Astrocyte of the cerebellum (primary cell): ENCODE measurements around the gene DDOST.

Experiments used
- DNase-seq: peaks from one replicate; pipeline ENCODE4 v3.0.0-alpha.2; 2011; ENCODE audit warnings: low read depth
- H3K4me3 ChIP-seq: 2 replicates; pipeline ENCODE4 v1.5.1; 2011; ENCODE audit warnings: mild to moderate bottlenecking, low read depth, low read length, moderate library complexity
- in situ Hi-C: cut with HindIII; loops from 2 replicates; pipeline ENCODE4 v1.10.0; 2017; ENCODE audit warnings: low sequenced_read_pairs
- TF ChIP-seq, protein P1 (sequence below): IDR thresholded peaks from 2 replicates; pipeline ENCODE4 v1.5.1; 2012; ENCODE audit warnings: low read length, low read depth, moderate library complexity, mild to moderate bottlenecking; ENCODE audit errors: missing control alignments

Gene DDOST

DNA sequence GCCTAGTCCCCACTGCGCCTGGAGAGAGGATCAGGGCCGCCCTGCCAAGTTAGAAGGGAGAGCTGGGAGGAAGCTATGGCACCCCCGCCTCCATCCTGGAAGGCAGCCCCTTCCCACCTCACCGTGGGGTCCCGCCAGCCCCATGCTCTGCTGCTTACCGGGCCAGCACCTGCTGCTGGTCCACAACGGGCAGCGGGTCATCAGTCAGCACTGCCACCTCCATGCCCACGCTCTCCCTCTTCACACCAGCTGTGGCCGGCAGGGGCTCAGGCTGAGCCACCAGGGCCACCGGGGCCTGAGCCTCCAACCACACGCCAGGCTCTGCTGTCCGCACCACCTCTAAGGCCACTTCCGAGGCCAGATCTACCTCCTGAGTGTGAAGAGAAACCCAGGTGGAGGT lies 23.5 kb upstream of the DDOST start:
- DNase-seq, result no peak
- no peak overlapping the region for H3K4me3 ChIP-seq
- TF ChIP-seq, protein P1, sequence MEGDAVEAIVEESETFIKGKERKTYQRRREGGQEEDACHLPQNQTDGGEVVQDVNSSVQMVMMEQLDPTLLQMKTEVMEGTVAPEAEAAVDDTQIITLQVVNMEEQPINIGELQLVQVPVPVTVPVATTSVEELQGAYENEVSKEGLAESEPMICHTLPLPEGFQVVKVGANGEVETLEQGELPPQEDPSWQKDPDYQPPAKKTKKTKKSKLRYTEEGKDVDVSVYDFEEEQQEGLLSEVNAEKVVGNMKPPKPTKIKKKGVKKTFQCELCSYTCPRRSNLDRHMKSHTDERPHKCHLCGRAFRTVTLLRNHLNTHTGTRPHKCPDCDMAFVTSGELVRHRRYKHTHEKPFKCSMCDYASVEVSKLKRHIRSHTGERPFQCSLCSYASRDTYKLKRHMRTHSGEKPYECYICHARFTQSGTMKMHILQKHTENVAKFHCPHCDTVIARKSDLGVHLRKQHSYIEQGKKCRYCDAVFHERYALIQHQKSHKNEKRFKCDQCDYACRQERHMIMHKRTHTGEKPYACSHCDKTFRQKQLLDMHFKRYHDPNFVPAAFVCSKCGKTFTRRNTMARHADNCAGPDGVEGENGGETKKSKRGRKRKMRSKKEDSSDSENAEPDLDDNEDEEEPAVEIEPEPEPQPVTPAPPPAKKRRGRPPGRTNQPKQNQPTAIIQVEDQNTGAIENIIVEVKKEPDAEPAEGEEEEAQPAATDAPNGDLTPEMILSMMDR, result no peak
- in situ Hi-C loops, result no loop called here

DNA sequence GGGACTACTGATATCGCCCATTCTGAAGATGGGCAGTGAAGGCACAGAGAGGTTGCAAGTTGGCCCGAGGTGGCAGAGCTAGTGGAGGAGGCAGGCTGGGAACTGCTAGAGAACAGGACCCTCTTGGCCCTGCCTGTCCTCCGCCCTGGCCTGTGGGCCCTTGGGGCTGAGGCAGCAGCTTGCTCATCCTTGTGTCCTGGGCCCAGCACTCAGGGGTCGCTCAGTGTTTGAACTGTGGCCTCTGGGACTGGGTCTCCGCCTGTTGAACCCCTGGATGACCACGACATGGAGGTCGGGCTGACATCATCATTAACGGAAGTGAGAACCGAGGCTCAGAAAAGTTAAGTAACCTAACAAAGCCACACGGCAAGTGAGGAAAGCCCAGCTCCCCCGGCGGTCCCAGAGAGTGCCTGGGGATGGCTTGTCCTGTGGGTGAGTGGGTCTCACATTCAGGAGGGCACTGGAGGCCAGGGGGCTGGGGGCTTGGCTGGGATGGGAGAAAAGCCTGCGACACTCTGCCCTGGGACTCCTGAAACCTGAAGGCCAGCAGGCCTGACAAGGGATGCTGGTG lies 23.0 kb upstream of the DDOST start:
- in situ Hi-C loops, result no loop called here
- TF ChIP-seq, protein P1, result no peak
- DNase-seq, result no peak
- H3K4me3 ChIP-seq, result no peak overlapping the region

DNA sequence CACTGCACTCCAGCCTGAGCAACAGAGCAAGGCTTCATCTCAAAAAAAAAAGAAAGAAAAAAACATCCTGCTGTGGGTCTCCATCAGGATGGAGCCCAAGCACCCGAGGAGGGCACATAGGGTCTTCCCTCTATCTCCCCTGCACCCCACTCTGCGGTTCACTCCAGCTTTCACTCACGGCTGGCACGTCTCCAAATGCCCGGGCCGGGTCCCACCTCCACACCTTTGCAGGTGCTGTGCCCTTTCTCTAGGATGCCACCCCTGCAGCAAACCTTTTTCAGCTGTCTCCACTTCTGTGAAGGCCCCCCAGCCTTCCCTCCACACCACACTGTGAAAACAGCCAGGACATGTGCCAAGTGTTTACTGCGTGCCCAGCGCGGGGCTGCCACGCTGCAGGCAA lies 22.4 kb upstream of the DDOST start:
- no peak for DNase-seq
- H3K4me3 ChIP-seq, result no peak overlapping the region
- in situ Hi-C loops, result no loop called here
- TF ChIP-seq, protein P1, result no peak

DNA sequence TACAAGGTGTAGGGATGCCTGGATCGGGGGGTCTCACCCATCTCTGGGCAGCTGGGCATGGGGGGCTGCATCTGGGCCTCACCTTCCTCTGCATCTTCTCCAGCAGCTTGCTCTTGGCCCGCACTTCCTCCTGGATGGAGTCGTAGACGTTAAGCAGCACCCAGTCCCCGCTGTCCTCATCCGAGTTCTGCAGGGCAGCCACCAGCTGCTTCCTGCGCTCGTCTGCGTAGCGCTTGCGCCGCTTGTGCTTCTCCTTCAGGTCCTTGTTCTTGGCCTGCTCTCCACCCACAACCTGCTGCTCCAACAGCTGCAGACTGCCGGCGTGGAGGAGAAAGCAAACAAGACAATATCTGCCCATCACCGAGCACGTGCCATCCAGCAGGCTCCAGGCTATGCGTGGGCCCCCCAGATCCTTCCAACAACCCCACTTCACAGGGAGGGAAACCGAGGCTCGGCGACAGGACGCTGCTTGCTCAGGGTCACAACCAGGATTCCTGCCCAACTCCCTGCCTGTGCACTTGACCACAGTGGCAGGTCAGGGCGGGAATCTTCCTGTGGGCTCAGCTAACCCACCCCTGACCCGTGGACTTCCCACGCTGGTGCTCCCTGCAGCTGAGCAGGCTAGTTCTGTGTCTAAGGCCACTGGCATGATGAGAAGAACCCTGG lies 21.5 kb upstream of the DDOST start:
- H3K4me3 ChIP-seq, result no peak overlapping the region
- TF ChIP-seq, protein P1, result no peak
- no peak for DNase-seq
- in situ Hi-C loops, result no loop called here

DNA sequence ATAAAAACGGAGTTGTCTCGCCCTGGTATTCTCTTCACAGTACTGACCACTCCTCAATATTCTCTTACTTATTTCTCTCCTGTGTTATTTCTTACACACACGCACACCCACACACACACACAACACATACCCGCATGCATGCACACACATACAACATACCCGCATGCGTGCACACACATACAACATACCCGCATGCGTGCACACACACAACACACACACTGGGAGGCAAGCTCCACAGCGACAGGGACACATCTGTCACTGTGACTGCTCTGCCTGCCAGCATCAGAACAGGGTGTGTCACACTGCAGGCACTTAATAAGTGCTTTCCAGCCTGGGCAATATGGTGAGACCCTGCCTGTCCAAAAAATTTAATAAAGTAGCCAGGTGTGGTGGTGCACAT lies 20.8 kb upstream of the DDOST start:
- no peak overlapping the region for H3K4me3 ChIP-seq
- in situ Hi-C loops, result no loop called here
- TF ChIP-seq, protein P1, result no peak
- no peak for DNase-seq

DNA sequence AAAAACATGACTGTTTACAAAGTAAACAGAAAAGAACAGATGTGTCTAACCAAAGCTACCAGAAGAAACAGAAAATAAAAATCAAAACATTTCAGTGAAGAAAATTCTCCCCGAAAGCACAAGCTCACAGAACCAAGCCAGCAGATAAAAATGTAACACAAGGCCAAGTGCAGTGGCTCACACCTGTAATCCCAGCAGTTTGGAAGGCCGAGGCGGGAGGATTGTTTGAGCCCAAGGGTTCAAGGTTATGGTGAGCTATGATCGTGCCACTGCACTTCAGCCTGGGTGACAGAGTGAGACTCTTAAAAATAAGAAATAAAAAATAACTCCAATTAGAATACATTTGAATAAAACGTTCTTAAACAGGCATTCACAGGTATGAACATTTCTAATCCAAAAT lies 19.1 kb upstream of the DDOST start:
- DNase-seq, result no peak
- no peak overlapping the region for H3K4me3 ChIP-seq
- in situ Hi-C loops, result no loop called here
- TF ChIP-seq, protein P1, result no peak
